KMS-11 (cell line): Measurements from ENCODE around the gene EIF2B2.
"Not testable (repeated sequence)": the region's sequence is repeated elsewhere in the genome, so short reads cannot be mapped to it uniquely, and the experiment has no call there.

Experiments used
- H2AFZ ChIP-seq: fragments of 200-600 bp; sonication (generic); 2 replicates; pipeline ENCODE4 v1.6.1; 2016; ENCODE audit warnings: antibody characterized with exemption, mixed run types, low read depth
- H3K27ac ChIP-seq: fragments of 200-600 bp; sonication (generic); 2 replicates; pipeline ENCODE4 v1.6.1; 2016; ENCODE audit warnings: mild to moderate bottlenecking, mixed run types
- H3K27me3 ChIP-seq: fragments of 200-600 bp; sonication (generic); 2 replicates; pipeline ENCODE4 v1.6.1; 2017; ENCODE audit warnings: mild to moderate bottlenecking, low read depth, mixed run types, moderate library complexity; ENCODE audit not compliant: insufficient read depth
- H3K36me3 ChIP-seq: fragments of 200-600 bp; sonication (generic); 2 replicates; pipeline ENCODE4 v1.6.1; 2017; ENCODE audit warnings: mild to moderate bottlenecking, mixed run types; ENCODE audit not compliant: insufficient read depth
- H3K4me1 ChIP-seq: fragments of 200-600 bp; sonication (generic); 2 replicates; pipeline ENCODE4 v1.6.1; 2016; ENCODE audit warnings: mild to moderate bottlenecking, low read depth, mixed run types; ENCODE audit not compliant: poor library complexity, severe bottlenecking
- H3K4me2 ChIP-seq: fragments of 200-600 bp; sonication (generic); 2 replicates; pipeline ENCODE4 v1.7.0; 2016; ENCODE audit warnings: mild to moderate bottlenecking, mixed run types
- H3K4me3 ChIP-seq: fragments of 200-600 bp; sonication (generic); IDR thresholded peaks from 2 replicates; pipeline ENCODE4 v1.6.1; 2017; ENCODE audit warnings: low read depth, low read length, mixed read lengths; ENCODE audit not compliant: insufficient read depth
- H3K79me2 ChIP-seq: fragments of 200-600 bp; sonication (generic); 2 replicates; pipeline ENCODE4 v1.6.1; 2016; ENCODE audit warnings: low read depth, mixed run types; ENCODE audit not compliant: insufficient read depth
- H3K9ac ChIP-seq: fragments of 200-600 bp; sonication (generic); 2 replicates; pipeline ENCODE4 v1.6.1; 2016; ENCODE audit warnings: mild to moderate bottlenecking, mixed run types
- H4K20me1 ChIP-seq: fragments of 200-600 bp; sonication (generic); 2 replicates; pipeline ENCODE4 v1.6.1; 2016; ENCODE audit warnings: mild to moderate bottlenecking, mixed run types; ENCODE audit not compliant: insufficient read depth
- TF ChIP-seq, protein P1 (sequence below): fragments of 200-600 bp; sonication (generic); conservative IDR thresholded peaks from 2 replicates; pipeline ENCODE4 v1.6.1; 2017; ENCODE audit warnings: low read depth, mild to moderate bottlenecking, antibody characterized with exemption, low read length, moderate library complexity, mixed read lengths

EIF2B2 gene

DNA sequence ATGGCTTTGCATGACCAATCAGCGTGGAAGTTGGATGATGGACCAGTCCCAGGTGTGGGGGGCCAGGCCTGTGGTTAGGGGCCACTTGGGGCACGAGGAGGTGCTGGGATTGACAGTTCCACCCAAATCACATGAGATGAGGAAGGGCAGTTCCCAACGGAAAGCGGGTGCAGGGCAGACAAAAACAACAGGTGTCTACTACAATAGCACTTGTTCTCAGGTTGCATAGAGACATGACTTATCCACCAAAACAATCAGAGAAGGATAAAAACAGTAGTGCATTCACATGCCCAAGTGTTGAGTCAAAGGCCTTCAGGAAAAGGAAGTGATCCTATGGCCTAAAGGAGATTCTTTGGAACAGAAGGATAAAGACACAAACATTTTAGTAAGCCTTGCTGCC lies 14.6 kb upstream of the EIF2B2 start:
- no peak overlapping the region for H3K27ac ChIP-seq
- no peak overlapping the region for H3K9ac ChIP-seq
- no peak overlapping the region for H3K4me2 ChIP-seq

DNA sequence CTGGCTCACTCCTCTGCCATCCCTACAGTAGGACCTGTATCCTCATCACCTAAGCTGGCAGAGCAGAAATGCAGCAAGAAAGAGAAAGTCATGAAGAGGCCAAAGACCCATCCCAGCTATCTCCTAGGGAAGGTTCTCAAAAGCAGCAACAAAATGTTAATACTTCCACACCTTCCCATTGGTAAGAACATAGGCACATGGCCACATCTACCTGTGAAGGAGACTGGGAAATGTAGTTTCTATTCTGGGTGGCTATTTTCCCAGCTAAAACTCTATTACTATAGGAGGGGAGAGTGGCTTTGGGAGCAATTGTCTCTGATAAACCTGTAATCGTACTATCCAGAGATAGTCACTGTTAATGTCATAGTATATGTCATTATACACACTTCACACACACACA lies 13.7 kb upstream of the EIF2B2 start:
- no peak overlapping the region for H3K4me3 ChIP-seq
- no peaks in the 10 kb centered on the region for H3K79me2 ChIP-seq
- H4K20me1 ChIP-seq: no peaks in the 10 kb centered on the region
- no peak overlapping the region for H3K27ac ChIP-seq
- no peak overlapping the region for H3K9ac ChIP-seq
- no peaks in the 10 kb centered on the region for H3K36me3 ChIP-seq
- H2AFZ ChIP-seq: no peak overlapping the region
- no peaks in the 10 kb centered on the region for H3K4me1 ChIP-seq
- TF ChIP-seq, protein P1, sequence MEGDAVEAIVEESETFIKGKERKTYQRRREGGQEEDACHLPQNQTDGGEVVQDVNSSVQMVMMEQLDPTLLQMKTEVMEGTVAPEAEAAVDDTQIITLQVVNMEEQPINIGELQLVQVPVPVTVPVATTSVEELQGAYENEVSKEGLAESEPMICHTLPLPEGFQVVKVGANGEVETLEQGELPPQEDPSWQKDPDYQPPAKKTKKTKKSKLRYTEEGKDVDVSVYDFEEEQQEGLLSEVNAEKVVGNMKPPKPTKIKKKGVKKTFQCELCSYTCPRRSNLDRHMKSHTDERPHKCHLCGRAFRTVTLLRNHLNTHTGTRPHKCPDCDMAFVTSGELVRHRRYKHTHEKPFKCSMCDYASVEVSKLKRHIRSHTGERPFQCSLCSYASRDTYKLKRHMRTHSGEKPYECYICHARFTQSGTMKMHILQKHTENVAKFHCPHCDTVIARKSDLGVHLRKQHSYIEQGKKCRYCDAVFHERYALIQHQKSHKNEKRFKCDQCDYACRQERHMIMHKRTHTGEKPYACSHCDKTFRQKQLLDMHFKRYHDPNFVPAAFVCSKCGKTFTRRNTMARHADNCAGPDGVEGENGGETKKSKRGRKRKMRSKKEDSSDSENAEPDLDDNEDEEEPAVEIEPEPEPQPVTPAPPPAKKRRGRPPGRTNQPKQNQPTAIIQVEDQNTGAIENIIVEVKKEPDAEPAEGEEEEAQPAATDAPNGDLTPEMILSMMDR: no peak
- H3K27me3 ChIP-seq: no peaks in the 10 kb centered on the region
- H3K4me2 ChIP-seq: no peak overlapping the region

More for the DNA sequence above, 14.6 kb upstream of the EIF2B2 start:
- H3K4me3 ChIP-seq: no peak overlapping the region
- H3K4me1 ChIP-seq: no peaks in the 10 kb centered on the region
- no peaks in the 10 kb centered on the region for H4K20me1 ChIP-seq
- TF ChIP-seq, protein P1: no peak
- H2AFZ ChIP-seq: no peak overlapping the region
- H3K36me3 ChIP-seq: no peaks in the 10 kb centered on the region
- H3K79me2 ChIP-seq: no peaks in the 10 kb centered on the region
- no peaks in the 10 kb centered on the region for H3K27me3 ChIP-seq

GRCh38 chr14:74994182-74994581 lies 8.5 kb upstream of the EIF2B2 start:
- H3K27ac ChIP-seq, H3K4me1 ChIP-seq, H2AFZ ChIP-seq, H3K9ac ChIP-seq, H3K4me2 ChIP-seq, H3K36me3 ChIP-seq, H3K27me3 ChIP-seq, H4K20me1 ChIP-seq, H3K4me3 ChIP-seq, H3K79me2 ChIP-seq: not testable (repeated sequence)

DNA sequence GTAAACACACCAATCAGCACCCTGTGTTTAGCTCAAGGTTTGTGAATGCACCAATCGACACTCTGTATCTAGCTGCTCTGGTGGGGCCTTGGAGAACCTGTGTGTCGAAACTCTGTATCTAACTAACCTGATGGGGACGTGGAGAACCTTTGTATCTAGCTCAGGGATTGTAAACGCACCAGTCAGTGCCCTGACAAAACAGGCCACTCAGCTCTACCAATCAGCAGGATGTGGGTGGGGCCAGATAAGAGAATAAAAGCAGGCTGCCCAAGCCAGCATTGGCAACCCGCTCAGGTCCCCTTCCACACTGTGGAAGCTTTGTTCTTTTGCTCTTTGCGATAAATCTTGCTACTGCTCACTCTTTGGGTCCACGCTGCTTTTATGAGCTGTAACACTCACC lies 6.9 kb upstream of the EIF2B2 start:
- H3K36me3 ChIP-seq, H3K4me2 ChIP-seq, H3K79me2 ChIP-seq, H4K20me1 ChIP-seq, H3K4me3 ChIP-seq, H3K9ac ChIP-seq, H3K27me3 ChIP-seq, H3K4me1 ChIP-seq, H2AFZ ChIP-seq, H3K27ac ChIP-seq: not testable (repeated sequence)

- Histone ChIP-seq H4K20me1 (no peaks in the 10 kb centered on the region), H3K27me3 (no peaks in the 10 kb centered on the region), H3K4me2 (no peak overlapping the region), H3K27ac (no peak overlapping the region), H3K4me1 (peaks cover 7% of the 10 kb centered on the region), H3K9ac (no peak overlapping the region), H3K4me3 (no peak overlapping the region), H2AFZ (no peak overlapping the region), H3K79me2 (peaks cover 12% of the 10 kb centered on the region; the same call in 1 of the 2 replicates), H3K36me3 (no peaks in the 10 kb centered on the region)
- TF ChIP-seq, protein P1: no peak
These were observed 1.5 kb upstream of the EIF2B2 start for GRCh38 chr14:75001261-75001660.
